Fibroblast of lung (primary cell): Measurements from ENCODE around the gene OR2A2. TPM values are rescaled to one million over a fixed set of nuclear protein-coding genes. Genes with fewer than 3 reads are reported as not detected.
A peak's percentile ranks its signal among the peaks of the same experiment; 100 is the strongest.

ENCODE experiments used
- DNase-seq, 2 donors: peaks; one replicate each; pipeline versions ENCODE4 v3.0.0 to v3.0.0-alpha.2; 2010; ENCODE audit warnings: low read depth in 2 of 2
- H2AFZ ChIP-seq: 2 replicates; pipeline ENCODE4 v1.5.1; 2012; ENCODE audit warnings: low read length, control low read depth, inconsistent platforms
- H3K27ac ChIP-seq: 2 replicates; pipeline ENCODE4 v1.5.1; 2011; ENCODE audit warnings: low read length, control low read depth; ENCODE audit not compliant: insufficient read depth
- H3K27me3 ChIP-seq: 2 replicates; pipeline ENCODE4 v1.5.1; 2011; ENCODE audit warnings: mild to moderate bottlenecking, low read length; ENCODE audit not compliant: control insufficient read depth, insufficient read depth
- H3K36me3 ChIP-seq: 2 replicates; pipeline ENCODE4 v1.5.1; 2011; ENCODE audit warnings: low read length; ENCODE audit not compliant: control insufficient read depth, insufficient read depth
- H3K4me1 ChIP-seq: 2 replicates; pipeline ENCODE4 v1.5.1; 2011; ENCODE audit warnings: low read length; ENCODE audit not compliant: control insufficient read depth, insufficient read depth; ENCODE audit errors: extremely low read depth
- H3K4me2 ChIP-seq: 2 replicates; pipeline ENCODE4 v1.5.1; 2011; ENCODE audit warnings: low read length, control low read depth; ENCODE audit not compliant: insufficient read depth; ENCODE audit errors: extremely low read depth
- H3K4me3 ChIP-seq, 4 experiments: fragments of 200-600 bp in 1 of 4; sonication (generic) in 1 of 4; replicated peaks in 1 of 4; 2 replicates each; pipeline ENCODE4 v1.5.1; 2011 to 2016; ENCODE audit warnings: low read length in 4 of 4, low read depth in 3 of 4, mild to moderate bottlenecking in 3 of 4, control low read depth in 2 of 4, inconsistent platforms in 1 of 4, mixed read lengths in 1 of 4; ENCODE audit not compliant: insufficient read depth in 1 of 4; ENCODE audit errors: control extremely low read depth in 1 of 4
- H3K79me2 ChIP-seq: 2 replicates; pipeline ENCODE4 v1.5.1; 2012; ENCODE audit warnings: mild to moderate bottlenecking, low read length, inconsistent platforms; ENCODE audit not compliant: control insufficient read depth, insufficient read depth
- H3K9ac ChIP-seq: 2 replicates; pipeline ENCODE4 v1.5.1; 2011; ENCODE audit warnings: mild to moderate bottlenecking, low read length, control low read depth; ENCODE audit not compliant: insufficient read depth
- H3K9me3 ChIP-seq: 2 replicates; pipeline ENCODE4 v1.5.1; 2012; ENCODE audit warnings: low read depth, low read length; ENCODE audit not compliant: control insufficient read depth, insufficient read depth
- H4K20me1 ChIP-seq: 2 replicates; pipeline ENCODE4 v1.5.1; 2011; ENCODE audit warnings: low read length; ENCODE audit not compliant: control insufficient read depth, insufficient read depth; ENCODE audit errors: extremely low read depth
- CTCF ChIP-seq, 2 donors: IDR thresholded peaks in 1 of 2; conservative IDR thresholded peaks in 1 of 2; 1 replicate in 1 of 2; 2 replicates in 1 of 2; pipeline ENCODE4 v1.5.1; 2011 to 2012; ENCODE audit warnings: low read length in 2 of 2, control low read depth in 1 of 2, inconsistent platforms in 1 of 2, low read depth in 1 of 2, mild to moderate bottlenecking in 1 of 2
- EZH2 ChIP-seq: IDR thresholded peaks from 2 replicates; pipeline ENCODE4 v1.5.1; 2012; ENCODE audit warnings: low read length, control low read depth, mild to moderate bottlenecking; ENCODE audit errors: missing control alignments
- polyA minus RNA-seq: library from RNA; depleted of rRNA, polyadenylated mRNA; stranded (reverse); fragments of >200 nt; gene quantifications from 2 replicates; pipeline ENCODE4 v1.2.3, GENCODE V29; 2011; ENCODE audit warnings: low replicate concordance
- polyA plus RNA-seq, 2 donors: library from polyadenylated mRNA; depleted of rRNA in 1 of 2; stranded (reverse) in 1 of 2; unstranded in 1 of 2; fragments of >200 nt; gene quantifications; 2 replicates each; pipeline ENCODE4 v1.2.1, GENCODE V29; 2011 to 2012; ENCODE audit warnings: missing spikeins in 1 of 2
- total RNA-seq: library from RNA; depleted of rRNA; stranded (reverse); fragments of >200 nt; gene quantifications from 2 replicates; pipeline ENCODE4 v1.2.1, GENCODE V29; 2014

The OR2A2 gene, protein sequence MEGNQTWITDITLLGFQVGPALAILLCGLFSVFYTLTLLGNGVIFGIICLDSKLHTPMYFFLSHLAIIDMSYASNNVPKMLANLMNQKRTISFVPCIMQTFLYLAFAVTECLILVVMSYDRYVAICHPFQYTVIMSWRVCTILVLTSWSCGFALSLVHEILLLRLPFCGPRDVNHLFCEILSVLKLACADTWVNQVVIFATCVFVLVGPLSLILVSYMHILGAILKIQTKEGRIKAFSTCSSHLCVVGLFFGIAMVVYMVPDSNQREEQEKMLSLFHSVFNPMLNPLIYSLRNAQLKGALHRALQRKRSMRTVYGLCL
- total RNA-seq, result not detected in 2 replicates
- not detected in 2 replicates for polyA plus RNA-seq
- not detected in 2 replicates for polyA plus RNA-seq (2012)
- polyA minus RNA-seq, result not detected in 2 replicates

DNA sequence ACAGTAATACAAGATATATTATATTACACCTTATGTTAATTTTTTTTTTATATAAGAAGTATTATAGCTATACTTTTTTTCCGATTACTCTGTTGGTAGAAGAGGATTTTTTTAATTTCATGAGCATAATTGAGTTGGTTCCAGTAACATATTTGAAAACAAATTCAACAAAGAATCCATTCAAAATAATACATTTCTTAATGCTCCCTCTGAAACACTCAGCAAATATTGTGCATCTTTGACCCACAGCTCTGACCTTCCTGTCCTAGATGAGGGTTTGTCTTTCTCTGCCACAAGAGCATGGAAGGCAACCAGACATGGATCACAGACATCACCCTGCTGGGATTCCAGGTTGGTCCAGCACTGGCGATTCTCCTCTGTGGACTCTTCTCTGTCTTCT is at the start of gene OR2A2:
OR2A2 (plus strand) TSS at position 301 of the 400 bp plus-strand sequence; CDS start at position 301, 0 bp downstream.
- Histone ChIP-seq H3K4me1 (no peaks in the 10 kb centered on the region), H3K4me3 (no peak within 1 kb of the TSS), H3K9me3 (no peaks in the 10 kb centered on the region), H3K4me2 (no peak within 1 kb of the TSS), H3K36me3 (no peaks in the 10 kb centered on the region), H3K79me2 (no peaks in the 10 kb centered on the region), H3K9ac (no peak within 1 kb of the TSS), H3K27me3 (no peaks in the 10 kb centered on the region), H2AFZ (no peak within 1 kb of the TSS), H4K20me1 (no peaks in the 10 kb centered on the region), H3K27ac (no peak within 1 kb of the TSS)
- TF ChIP-seq EZH2 (no peak), CTCF (conservative IDR thresholded peaks at IDR 0.05 in 1 of 2, IDR thresholded peaks at IDR 0.05 in 1 of 2; ENCODE audit: low read depth in 1 of 2, low read length in 2 of 2) (no peak)
- DNase-seq, result no peak

- no peak for DNase-seq
- Histone ChIP-seq H3K4me3 (no peak overlapping the region), H3K27ac (no peak overlapping the region), H3K27me3 (no peaks in the 10 kb centered on the region), H3K4me1 (no peaks in the 10 kb centered on the region), H3K36me3 (no peaks in the 10 kb centered on the region), H3K79me2 (no peaks in the 10 kb centered on the region), H3K4me2 (no peak overlapping the region), H4K20me1 (no peaks in the 10 kb centered on the region), H3K9ac (no peak overlapping the region), H3K9me3 (no peaks in the 10 kb centered on the region), H2AFZ (no peak overlapping the region)
- TF ChIP-seq EZH2 (no peak), CTCF (conservative IDR thresholded peaks at IDR 0.05 in 1 of 2, IDR thresholded peaks at IDR 0.05 in 1 of 2; ENCODE audit: low read depth in 1 of 2, low read length in 2 of 2) (peak in 1 of 2 donors; percentile 27)
Measured at GRCh38 chr7:144063710-144064109, 45.7 kb upstream of the OR2A2 start.

DNA sequence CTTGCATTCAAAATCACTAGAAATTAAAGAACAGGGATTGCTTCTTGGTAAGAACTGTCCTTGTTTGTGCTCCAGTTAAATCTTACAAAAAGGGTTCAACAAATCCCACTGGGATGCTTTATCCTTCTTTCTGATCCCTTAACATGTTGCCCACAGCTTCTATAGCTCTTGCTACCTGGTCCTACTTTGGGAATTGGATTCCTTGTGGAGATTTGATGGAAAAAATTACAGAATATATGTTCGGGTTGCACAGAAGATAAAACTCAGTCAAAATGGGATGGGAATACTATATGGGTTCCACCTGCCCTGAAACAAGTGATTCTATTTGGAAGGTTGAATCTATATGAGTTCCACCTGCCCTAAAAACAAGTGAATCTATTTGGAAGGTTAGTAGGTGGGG is 39.9 kb upstream of the OR2A2 start, which contains the start of gene OR2A25:
OR2A25 (plus strand) TSS at position 301 of the 400 bp plus-strand sequence. CDS start 4,409 bp downstream, outside the sequence.
- TF ChIP-seq CTCF (conservative IDR thresholded peaks at IDR 0.05 in 1 of 2, IDR thresholded peaks at IDR 0.05 in 1 of 2; ENCODE audit: low read depth in 1 of 2, low read length in 2 of 2) (no peak), EZH2 (no peak)
- H3K9ac ChIP-seq, result no peak within 1 kb of the TSS
- no peaks in the 10 kb centered on the region for H3K4me1 ChIP-seq
- H3K4me2 ChIP-seq, result no peak within 1 kb of the TSS
- H3K79me2 ChIP-seq, result no peaks in the 10 kb centered on the region
- H4K20me1 ChIP-seq, result no peaks in the 10 kb centered on the region
- no peak within 1 kb of the TSS for H2AFZ ChIP-seq
- no peaks in the 10 kb centered on the region for H3K9me3 ChIP-seq
- no peak within 1 kb of the TSS for H3K4me3 ChIP-seq
- no peaks in the 10 kb centered on the region for H3K36me3 ChIP-seq
- no peak within 1 kb of the TSS for H3K27ac ChIP-seq
- DNase-seq, result no peak
- no peaks in the 10 kb centered on the region for H3K27me3 ChIP-seq
